ENCODE measurements around the gene ALCAM.

The ALCAM gene

GRCh38 chr3:105429034-105429762, 62.5 kb downstream of the ALCAM start:
- no peak overlapping the region for H3K27ac ChIP-seq
- TF ChIP-seq CTCF (conservative IDR thresholded peaks at IDR 0.05; ENCODE audit: low read depth) = no peak
- POLR2A ChIA-PET (ENCODE audit: low non-redundant PET) = no interaction called here
- CTCF ChIA-PET = no interaction called here
- DNase-seq (ENCODE audit: low spot score) = no peak

- DNase-seq (ENCODE audit: low spot score) = no peak
- H3K27ac ChIP-seq = no peak overlapping the region
- TF ChIP-seq CTCF (conservative IDR thresholded peaks at IDR 0.05; ENCODE audit: low read depth) = no peak
- ChIA-PET CTCF (no interaction called here), POLR2A (ENCODE audit: low non-redundant PET) (no interaction called here)
Measured at GRCh38 chr3:105430455-105430854, 63.7 kb downstream of the ALCAM start.

- no peak for DNase-seq (ENCODE audit: low spot score)
- TF ChIP-seq CTCF (conservative IDR thresholded peaks at IDR 0.05; ENCODE audit: low read depth) = no peak
- POLR2A ChIA-PET (ENCODE audit: low non-redundant PET) = no interaction called here
- H3K27ac ChIP-seq = no peak overlapping the region
- CTCF ChIA-PET = no interaction called here
Measured at GRCh38 chr3:105431200-105431599, 64.5 kb downstream of the ALCAM start.

GRCh38 chr3:105435277-105435676, 68.6 kb downstream of the ALCAM start:
- CTCF ChIA-PET = no interaction called here
- no peak for TF ChIP-seq CTCF (conservative IDR thresholded peaks at IDR 0.05; ENCODE audit: low read depth)
- no peak overlapping the region for H3K27ac ChIP-seq
- POLR2A ChIA-PET (ENCODE audit: low non-redundant PET) = no interaction called here
- DNase-seq (ENCODE audit: low spot score) = no peak

GRCh38 chr3:105436687-105437086, 70.0 kb downstream of the ALCAM start:
- DNase-seq (ENCODE audit: low spot score) = no peak
- POLR2A ChIA-PET (ENCODE audit: low non-redundant PET) = no interaction called here
- TF ChIP-seq CTCF (conservative IDR thresholded peaks at IDR 0.05; ENCODE audit: low read depth) = no peak
- CTCF ChIA-PET = no interaction called here
- no peak overlapping the region for H3K27ac ChIP-seq

GRCh38 chr3:105440113-105440512, 73.4 kb downstream of the ALCAM start:
- no peak for TF ChIP-seq CTCF (conservative IDR thresholded peaks at IDR 0.05; ENCODE audit: low read depth)
- DNase-seq (ENCODE audit: low spot score) = no peak
- no peak overlapping the region for H3K27ac ChIP-seq
- ChIA-PET POLR2A (ENCODE audit: low non-redundant PET) (no interaction called here), CTCF (no interaction called here)

Measured in RWPE1 (cell line).